GM12878 (cell line): ENCODE measurements around the gene ITGA8. TPM values are rescaled to one million over a fixed set of nuclear protein-coding genes. Genes with fewer than 3 reads are reported as not detected.

Experiments used
- ATAC-seq: fragments of 200-7000 bp; cut with Tn5 transposase; 3 replicates; pipeline ENCODE4 v1.9.1; 2020; ENCODE audit warnings: mild to moderate bottlenecking, moderate library complexity
- BruUV-seq: library from RNA; stranded (reverse); fragments of 400-500 nt; replicated peaks from 2 replicates; lab custom pipeline; 2021; lab: Mats Ljungman, UMichigan
- CTCF ChIA-PET: fragments of 300-600 bp; sonication (Branson Sonifier 250); formaldehyde crosslinking; extraction: SDS; loops from one replicate; lab custom pipeline; 2021; ENCODE audit warnings: inconsistent platforms; lab: Yijun Ruan, JAX
- POLR2A ChIA-PET: fragments of 350-600 bp; formaldehyde crosslinking; extraction: SDS; loops from one replicate; lab custom pipeline; 2021; ENCODE audit warnings: inconsistent platforms; lab: Charles Lee
- RAD21 ChIA-PET: fragments of 300-600 bp; sonication (Branson Sonifier 250); formaldehyde crosslinking; loops from one replicate; lab custom pipeline; 2023; ENCODE audit warnings: antibody characterized with exemption; ENCODE audit not compliant: unreplicated experiment; lab: Charles Lee
- SMC1A ChIA-PET: fragments of 300-600 bp; sonication (Branson Sonifier 250); formaldehyde crosslinking; loops from one replicate; lab custom pipeline; 2023; ENCODE audit not compliant: unreplicated experiment, uncharacterized antibody; lab: Charles Lee
- DNase-seq: peaks from one replicate; pipeline ENCODE4 v3.0.0-alpha.2; 2011; ENCODE audit warnings: low read depth, low spot score
- FAIRE-seq: peaks from 3 replicates; lab custom pipeline; 2011; peaks lifted over from hg19 to GRCh38; lab: Jason Lieb, UNC
- H2AFZ ChIP-seq: 2 replicates; pipeline ENCODE4 v1.6.0; 2011; ENCODE audit warnings: low read depth, low read length, control low read depth; ENCODE audit not compliant: control insufficient read depth
- H3K27ac ChIP-seq: 2 replicates; pipeline ENCODE4 v1.5.1; 2011; ENCODE audit warnings: control low read depth; ENCODE audit not compliant: control insufficient read depth, insufficient read depth
- H3K27me3 ChIP-seq, 2 experiments: replicated peaks in 1 of 2; 2 replicates each; pipeline versions ENCODE4 v1.6.0 to v1.6.1; 2011; ENCODE audit warnings: low read length in 1 of 2; ENCODE audit not compliant: control insufficient read depth in 2 of 2, insufficient read depth in 2 of 2
- H3K36me3 ChIP-seq, 2 experiments: 2 replicates each; pipeline ENCODE4 v1.5.1; 2011; ENCODE audit warnings: low read length in 1 of 2; ENCODE audit not compliant: control insufficient read depth in 2 of 2, insufficient read depth in 2 of 2
- H3K4me1 ChIP-seq: 2 replicates; pipeline ENCODE4 v1.6.1; 2011; ENCODE audit warnings: mild to moderate bottlenecking, low read length, moderate library complexity, mixed read lengths; ENCODE audit not compliant: control insufficient read depth, insufficient read depth
- H3K4me2 ChIP-seq: 2 replicates; pipeline ENCODE4 v1.6.0; 2011; ENCODE audit warnings: control low read depth; ENCODE audit not compliant: control insufficient read depth, insufficient read depth
- H3K4me3 ChIP-seq: fragments of 200-600 bp; sonication (generic); 2 replicates; pipeline ENCODE4 v1.5.1; 2016
- H3K79me2 ChIP-seq: 2 replicates; pipeline ENCODE4 v1.6.0; 2011; ENCODE audit warnings: low read length; ENCODE audit not compliant: control insufficient read depth, insufficient read depth
- H3K9ac ChIP-seq: 2 replicates; pipeline ENCODE4 v1.8.0; 2011; ENCODE audit warnings: low read length, control low read depth, mixed read lengths; ENCODE audit not compliant: control insufficient read depth, insufficient read depth
- H3K9me3 ChIP-seq: replicated peaks from 3 replicates; pipeline ENCODE4 v1.5.1; 2011; ENCODE audit warnings: mild to moderate bottlenecking, low read length; ENCODE audit not compliant: control insufficient read depth, insufficient read depth
- H4K20me1 ChIP-seq: 2 replicates; pipeline ENCODE4 v1.6.0; 2011; ENCODE audit not compliant: control insufficient read depth, insufficient read depth
- CREB1 ChIP-seq: IDR thresholded peaks from 2 replicates; pipeline ENCODE4 v1.6.1; 2012; ENCODE audit warnings: low read depth, mild to moderate bottlenecking, inconsistent platforms
- ESRRA ChIP-seq: IDR thresholded peaks from 2 replicates; pipeline ENCODE4 v1.6.1; 2012; ENCODE audit warnings: mild to moderate bottlenecking, low read length, improper control_type of control experiment
- HDAC6 ChIP-seq: fragments of 200-600 bp; sonication (generic); IDR thresholded peaks from one replicate; pipeline ENCODE4 v1.8.0; 2017; ENCODE audit warnings: antibody characterized with exemption; ENCODE audit not compliant: unreplicated experiment
- HDGF ChIP-seq: fragments of 450-650 bp; IDR thresholded peaks from 2 replicates; pipeline ENCODE4 v1.6.1; 2016; ENCODE audit warnings: antibody characterized with exemption
- PRDM15 ChIP-seq: fragments of 450-650 bp; formaldehyde crosslinking; IDR thresholded peaks from 2 replicates; pipeline ENCODE4 v1.4.0; 2020; ENCODE audit warnings: mild to moderate bottlenecking, moderate library complexity
- RELA ChIP-seq: fragments of 450-650 bp; IDR thresholded peaks from 2 replicates; pipeline ENCODE4 v1.8.0; 2014; ENCODE audit warnings: borderline replicate concordance; ENCODE audit not compliant: partially characterized antibody
- RELB ChIP-seq: fragments of 450-650 bp; IDR thresholded peaks from 2 replicates; pipeline ENCODE4 v1.6.1; 2017; ENCODE audit warnings: low read depth, mild to moderate bottlenecking, moderate library complexity
- SMAD5 ChIP-seq: IDR thresholded peaks from 2 replicates; pipeline ENCODE4 v1.6.1; 2016; ENCODE audit warnings: antibody characterized with exemption, low read depth
- STAT3 ChIP-seq: IDR thresholded peaks from 2 replicates; pipeline ENCODE4 v1.6.1; 2011; ENCODE audit warnings: low read depth, low read length, improper control_type of control experiment
- SUZ12 ChIP-seq: fragments of 200-600 bp; sonication (generic); IDR thresholded peaks from one replicate; pipeline ENCODE4 v1.6.1; 2018; ENCODE audit warnings: antibody characterized with exemption, mild to moderate bottlenecking; ENCODE audit not compliant: unreplicated experiment
- TCF7 ChIP-seq: IDR thresholded peaks from 2 replicates; pipeline ENCODE4 v1.6.1; 2014; ENCODE audit warnings: antibody characterized with exemption, borderline replicate concordance
- ZNF384 ChIP-seq: IDR thresholded peaks from 2 replicates; pipeline ENCODE4 v1.6.1; 2012; ENCODE audit warnings: low read depth, mild to moderate bottlenecking, low read length, improper control_type of control experiment, borderline replicate concordance
- ZNF622 ChIP-seq: fragments of 450-650 bp; IDR thresholded peaks from 2 replicates; pipeline ENCODE4 v1.6.1; 2017; ENCODE audit warnings: mild to moderate bottlenecking, inconsistent platforms
- WGBS: methylation state at CpG from one replicate; pipeline ENCODE4 v1.1.6; 2016; ENCODE audit warnings: low lambda C conversion rate; ENCODE audit not compliant: insufficient replicate concordance, insufficient coverage; ENCODE audit errors: missing lambda C conversion rate; 5-methylcytosine and 5-hydroxymethylcytosine counted together
- in situ Hi-C: fragments of 300-500 bp; cut with MboI; formaldehyde crosslinking; loops from 9 replicates; pipeline ENCODE4 v1.14.3; 2018; ENCODE audit warnings: mixed read lengths
- intact Hi-C: fragments of 100-400 bp; cut with micrococcal nuclease; formaldehyde crosslinking; loops from one replicate; pipeline ENCODE4 v1.14.2; 2022; ENCODE audit not compliant: unreplicated experiment
- polyA plus RNA-seq, 11 experiments: library from polyadenylated mRNA; depleted of rRNA in 4 of 11; unstranded in 6 of 11; stranded (reverse) in 5 of 11; fragments of >200 nt; fragmentation: Nextera tagmentation in 4 of 11; fragmentation: Illumina TruSeq in 1 of 11; extraction: Ambion mirVana in 4 of 11; extraction: Trizol in 1 of 11; gene quantifications; 1 replicate in 1 of 11; 2 replicates in 10 of 11; pipeline versions ENCODE4 v1.2.1 to v1.2.3, GENCODE V29; 2011 to 2016; ENCODE audit warnings: inconsistent platforms in 2 of 11, missing spikeins in 2 of 11, low read depth in 1 of 11
- total RNA-seq, 4 experiments: library from RNA; depleted of rRNA in 3 of 4; stranded (reverse); fragments of >200 nt in 3 of 4; fragmentation: Illumina TruSeq in 1 of 4; extraction: Trizol in 1 of 4; gene quantifications; 2 replicates each; pipeline versions ENCODE4 v1.2.1 to v1.2.3, GENCODE V29; 2013 to 2021

Gene ITGA8
- total and polyA plus RNA-seq, 10 of the 15 experiments (the other 5 are each of a cell fraction or from before 2014, with no cell fraction given): 0.03 TPM; not detected in 9

GRCh38 chr10:15625261-15625660 lies 94.5 kb downstream of the ITGA8 start:
- BruUV-seq: no TSS peak

More at GRCh38 chr10:15625261-15625660, 94.5 kb downstream of the ITGA8 start:
- FAIRE-seq (no peak), ATAC-seq (no peak), DNase-seq (no peak)
- ChIA-PET CTCF (no interaction called here), POLR2A (no interaction called here), SMC1A (no interaction called here), RAD21 (no interaction called here)
- intact Hi-C loops: no loop called here
- no peaks in the 10 kb centered on the region for H3K79me2 ChIP-seq
- WGBS: 29% methylated on average over 5 of the region's 5 CpGs
- H3K36me3 ChIP-seq: no peaks in the 10 kb centered on the region
- H3K4me3 ChIP-seq: no peak overlapping the region
- H3K27ac ChIP-seq: no peak overlapping the region
- H3K27me3 ChIP-seq: no peaks in the 10 kb centered on the region
- H3K9me3 ChIP-seq: no peaks in the 10 kb centered on the region
- H4K20me1 ChIP-seq: no peaks in the 10 kb centered on the region
- no peak for TF ChIP-seq RELB
- TF ChIP-seq ZNF384: no peak
- TF ChIP-seq SMAD5: no peak
- TF ChIP-seq CREB1: no peak
- TF ChIP-seq HDAC6: no peak
- no peak for TF ChIP-seq RELA
- no peak for TF ChIP-seq SUZ12
- no peak for TF ChIP-seq HDGF
- no peak for TF ChIP-seq ZNF622
- no peak for TF ChIP-seq ESRRA
- TF ChIP-seq TCF7: no peak
- no peak for TF ChIP-seq STAT3
- TF ChIP-seq PRDM15 (CRISPR knock-in tag): no peak
- no peak overlapping the region for H3K9ac ChIP-seq
- no peak overlapping the region for H3K4me2 ChIP-seq
- no peak overlapping the region for H2AFZ ChIP-seq
- in situ Hi-C loops: no loop called here
- H3K4me1 ChIP-seq: no peaks in the 10 kb centered on the region
